Lung (tissue), 12 donors: ENCODE data around the gene SAMD11. TPM values are rescaled to one million over a fixed set of nuclear protein-coding genes. Genes with fewer than 3 reads are reported as not detected.

Experiments used
- ATAC-seq: fragments of 200-7000 bp; cut with Tn5 transposase; one replicate; pipeline ENCODE4 v1.9.1; 2020; ENCODE audit warnings: moderate number of reproducible peaks; ENCODE audit not compliant: insufficient read depth, low FRiP score
- DNase-seq, 3 donors: peaks; one replicate each; pipeline ENCODE4 v3.0.0-alpha.2; 2013 to 2017
- H3K27ac ChIP-seq, 2 donors: one replicate each; pipeline ENCODE4 v1.5.1; 2013; ENCODE audit warnings: mild to moderate bottlenecking in 2 of 2, moderate library complexity in 2 of 2, control low read depth in 1 of 2, inconsistent platforms in 1 of 2, low read depth in 1 of 2, low read length in 1 of 2
- H3K27me3 ChIP-seq, 3 donors: one replicate each; pipeline ENCODE4 v1.5.1; 2013; ENCODE audit warnings: low read length in 2 of 3; ENCODE audit not compliant: control insufficient read depth in 3 of 3, insufficient read depth in 3 of 3
- H3K36me3 ChIP-seq, 4 donors: one replicate each; pipeline ENCODE4 v1.5.1; 2013; ENCODE audit warnings: low read length in 4 of 4, mild to moderate bottlenecking in 1 of 4, moderate library complexity in 1 of 4; ENCODE audit not compliant: control insufficient read depth in 4 of 4, insufficient read depth in 4 of 4
- H3K4me1 ChIP-seq, 5 donors: one replicate each; pipeline ENCODE4 v1.5.1; 2013; ENCODE audit warnings: low read length in 5 of 5, mild to moderate bottlenecking in 2 of 5, moderate library complexity in 1 of 5; ENCODE audit not compliant: control insufficient read depth in 5 of 5, insufficient read depth in 5 of 5
- H3K4me3 ChIP-seq: one replicate; pipeline ENCODE4 v1.5.1; 2013; ENCODE audit warnings: mild to moderate bottlenecking, control low read depth, moderate library complexity
- H3K9ac ChIP-seq, 2 donors: one replicate each; pipeline ENCODE4 v1.5.1; 2013; ENCODE audit warnings: low read length in 2 of 2, control low read depth in 1 of 2; ENCODE audit not compliant: insufficient read depth in 1 of 2
- H3K9me3 ChIP-seq, 4 donors: one replicate each; pipeline ENCODE4 v1.5.1; 2013; ENCODE audit warnings: low read length in 3 of 4, mild to moderate bottlenecking in 1 of 4, moderate library complexity in 1 of 4; ENCODE audit not compliant: control insufficient read depth in 4 of 4, insufficient read depth in 3 of 4
- CTCF ChIP-seq: IDR thresholded peaks from 2 replicates; pipeline ENCODE4 v1.5.1; 2012; ENCODE audit warnings: mild to moderate bottlenecking; ENCODE audit errors: control extremely low read depth, extremely low read depth
- WGBS, 2 donors: extraction: QIAGEN DNeasy Blood & Tissue Kit; methylation state at CpG; one replicate each; pipeline ENCODE4 v1.1.7; 2013; 5-methylcytosine and 5-hydroxymethylcytosine counted together
- polyA plus RNA-seq, 2 donors: library from polyadenylated mRNA; stranded (reverse); fragments of 200-250 nt; gene quantifications; one replicate each; pipeline ENCODE4 v1.2.1, GENCODE V29; 2013
- total RNA-seq, 2 donors: library from RNA; depleted of rRNA in 1 of 2; stranded (reverse); fragments of >200 nt in 1 of 2; gene quantifications; one replicate each; pipeline ENCODE4 v1.2.1, GENCODE V29; 2014 to 2021
- donor health status: control.
- donor health status: control.
- donor health status: Bipolar disorder and iron deficiency.
- donor health status: healthy.
- donor health status: DM: yes; HTN: yes; CAD: no.

SAMD11 gene
- total and polyA plus RNA-seq, 4 donors = 3.7 to 26.3 (median 5.8) TPM

- no peak overlapping the region for H3K4me3 ChIP-seq
- peaks cover 28 to 78% (median 35%) of the 10 kb centered on the region in 4 donors for H3K36me3 ChIP-seq
- no peak for ATAC-seq
- WGBS, 2 donors = 91 to 94% methylated on average over 32 of the region's 32 CpGs
- no peak for DNase-seq
- H3K4me1 ChIP-seq = peaks cover 0 to 6% (median 4%) of the 10 kb centered on the region in 5 donors
- H3K27ac ChIP-seq = no peak overlapping the region
- no peaks in the 10 kb centered on the region for H3K27me3 ChIP-seq
- no peak overlapping the region for H3K9ac ChIP-seq
- TF ChIP-seq CTCF = no peak
- H3K9me3 ChIP-seq = peaks cover 0 to 9% (median 0%) of the 10 kb centered on the region in 4 donors
These were observed 30.0 kb downstream of the SAMD11 start for GRCh38 chr1:953524-954320.

- H3K27ac ChIP-seq = no peak overlapping the region
- ATAC-seq (no peak), DNase-seq (no peak)
- H3K36me3 ChIP-seq = peaks cover 19 to 67% (median 28%) of the 10 kb centered on the region in 4 donors
- H3K4me1 ChIP-seq = peaks cover 0 to 8% (median 4%) of the 10 kb centered on the region in 5 donors
- H3K9ac ChIP-seq = no peak overlapping the region
- H3K4me3 ChIP-seq = no peak overlapping the region
- 92 to 96% methylated on average over 13 of the region's 13 CpGs for WGBS, 2 donors
- peaks cover 0 to 6% (median 0%) of the 10 kb centered on the region in 4 donors for H3K9me3 ChIP-seq
- no peaks in the 10 kb centered on the region for H3K27me3 ChIP-seq
- TF ChIP-seq CTCF = no peak
These were observed 31.2 kb downstream of the SAMD11 start for GRCh38 chr1:954927-955326.

- Histone ChIP-seq H3K27me3 (no peaks in the 10 kb centered on the region), H3K4me3 (no peak overlapping the region), H3K4me1 (peaks cover 0 to 8% (median 4%) of the 10 kb centered on the region in 5 donors), H3K27ac (no peak overlapping the region), H3K9me3 (peaks cover 0 to 2% (median 0%) of the 10 kb centered on the region in 4 donors), H3K36me3 (peaks cover 14 to 61% (median 23%) of the 10 kb centered on the region in 4 donors), H3K9ac (no peak overlapping the region)
- no peak for DNase-seq
- WGBS, 2 donors = 25 to 66% methylated on average over 6 of the region's 6 CpGs
- no peak for TF ChIP-seq CTCF
- ATAC-seq = no peak
These were observed 31.8 kb downstream of the SAMD11 start for GRCh38 chr1:955474-955873.
